ENCODE results near the gene LSM10. TPM values are rescaled to one million over a fixed set of nuclear protein-coding genes. Genes with fewer than 3 reads are reported as not detected.
A peak's percentile ranks its signal among the peaks of the same experiment; 100 is the strongest.

LSM10 gene
- total RNA-seq, 2 donors from 2014 or later = 55.3 to 59.9 TPM

GRCh38 chr1:36419140-36419539, 21.4 kb upstream of the LSM10 start:
- peak overlapping the region in 1 of 2 donors; percentile 3 for H3K27ac ChIP-seq
- TF ChIP-seq CTCF (IDR thresholded peaks at IDR 0.05) = no peak
- no peaks in the 10 kb centered on the region for H3K9me3 ChIP-seq

GRCh38 chr1:36417931-36418330, 20.2 kb upstream of the LSM10 start:
- H3K9me3 ChIP-seq = no peaks in the 10 kb centered on the region
- peaks cover 12% of the 10 kb centered on the region for H3K36me3 ChIP-seq
- H3K27ac ChIP-seq = no peak overlapping the region
- DNase-seq (ENCODE audit: low spot score) = no peak
- no peaks in the 10 kb centered on the region for H3K27me3 ChIP-seq
- H3K4me3 ChIP-seq = no peak overlapping the region
- peaks cover 0 to 21% of the 10 kb centered on the region in 2 donors for H3K4me1 ChIP-seq
- no peak for TF ChIP-seq CTCF (IDR thresholded peaks at IDR 0.05)

More at GRCh38 chr1:36419140-36419539, 21.4 kb upstream of the LSM10 start:
- Histone ChIP-seq H3K4me1 (peaks cover 0 to 21% of the 10 kb centered on the region in 2 donors), H3K4me3 (no peak overlapping the region), H3K27me3 (no peaks in the 10 kb centered on the region), H3K36me3 (peaks cover 12% of the 10 kb centered on the region)
- DNase-seq (ENCODE audit: low spot score) = no peak

GRCh38 chr1:36415661-36416326, 18.1 kb upstream of the LSM10 start:
- no peak for TF ChIP-seq CTCF (IDR thresholded peaks at IDR 0.05)
- H3K27me3 ChIP-seq = no peaks in the 10 kb centered on the region
- no peak overlapping the region for H3K4me3 ChIP-seq
- H3K27ac ChIP-seq = no peak overlapping the region
- peaks cover 0 to 21% of the 10 kb centered on the region in 2 donors for H3K4me1 ChIP-seq
- no peaks in the 10 kb centered on the region for H3K36me3 ChIP-seq
- no peaks in the 10 kb centered on the region for H3K9me3 ChIP-seq
- DNase-seq (ENCODE audit: low spot score) = no peak

GRCh38 chr1:36414384-36414783, 16.7 kb upstream of the LSM10 start:
- Histone ChIP-seq H3K27ac (no peak overlapping the region), H3K27me3 (no peaks in the 10 kb centered on the region), H3K9me3 (no peaks in the 10 kb centered on the region), H3K36me3 (no peaks in the 10 kb centered on the region), H3K4me3 (no peak overlapping the region), H3K4me1 (peaks cover 0 to 7% of the 10 kb centered on the region in 2 donors)
- no peak for DNase-seq (ENCODE audit: low spot score)
- TF ChIP-seq CTCF (IDR thresholded peaks at IDR 0.05) = no peak

GRCh38 chr1:36411674-36412648, 14.3 kb upstream of the LSM10 start:
- Histone ChIP-seq H3K27ac (no peak overlapping the region), H3K4me1 (no peaks in the 10 kb centered on the region)
- TF ChIP-seq CTCF (IDR thresholded peaks at IDR 0.05) = no peak

More at GRCh38 chr1:36411674-36412648, 14.3 kb upstream of the LSM10 start:
- Histone ChIP-seq H3K4me3 (no peak overlapping the region), H3K27me3 (no peaks in the 10 kb centered on the region), H3K36me3 (no peaks in the 10 kb centered on the region), H3K9me3 (no peaks in the 10 kb centered on the region)
- DNase-seq (ENCODE audit: low spot score) = no peak

All from right atrium auricular region (tissue), 2 donors.